GM21528 (cell line): ENCODE data around the gene ZNF804A.

ENCODE experiments used
- ATAC-seq: cut with Tn5 transposase; IDR thresholded peaks from one replicate; pipeline ENCODE4 v1.9.1; 2021; ENCODE audit warnings: mild to moderate bottlenecking, moderate library complexity; ENCODE audit not compliant: unreplicated experiment, low FRiP score

ZNF804A gene

DNA sequence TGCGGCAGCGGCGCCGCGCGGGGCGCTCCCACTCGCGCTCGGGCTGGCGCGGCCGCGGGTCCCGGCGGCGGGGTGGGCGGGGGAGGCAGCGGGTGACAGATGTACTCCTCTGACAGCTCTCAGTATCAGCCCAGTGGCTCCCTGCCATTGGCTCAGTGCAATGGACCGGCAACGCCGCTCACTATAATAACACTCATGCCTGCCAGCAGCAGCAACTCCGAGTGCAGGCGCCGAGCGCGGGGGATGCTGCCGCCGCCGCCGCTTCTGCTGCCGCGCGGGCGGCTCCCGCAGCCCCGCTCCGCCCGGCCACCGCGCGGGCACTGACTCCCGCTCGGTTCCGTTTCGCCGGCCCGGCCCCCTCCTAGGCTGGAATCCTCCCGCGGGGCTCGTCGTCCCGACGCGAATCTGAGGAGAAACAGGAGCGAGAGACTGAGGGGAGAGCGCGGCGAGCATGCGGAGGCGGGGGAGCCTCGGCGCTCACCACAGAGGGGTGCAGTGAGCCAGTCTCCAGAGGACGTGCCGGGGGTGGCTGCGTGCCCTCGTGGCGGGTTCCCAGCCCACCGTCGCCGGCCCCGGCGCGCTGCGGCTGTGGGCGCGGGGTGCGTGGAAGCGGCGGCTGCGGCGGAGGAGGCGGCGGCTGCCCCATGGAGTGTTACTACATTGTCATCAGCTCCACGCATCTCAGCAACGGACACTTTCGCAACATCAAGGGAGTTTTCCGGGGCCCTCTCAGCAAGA is at the start of gene ZNF804A:
Gene ZNF804A, plus strand, starts transcription at position 214 of the 738 bp plus-strand sequence. Its CDS starts 431 bp downstream, at position 645.
- ATAC-seq, result peak; percentile 88

DNA sequence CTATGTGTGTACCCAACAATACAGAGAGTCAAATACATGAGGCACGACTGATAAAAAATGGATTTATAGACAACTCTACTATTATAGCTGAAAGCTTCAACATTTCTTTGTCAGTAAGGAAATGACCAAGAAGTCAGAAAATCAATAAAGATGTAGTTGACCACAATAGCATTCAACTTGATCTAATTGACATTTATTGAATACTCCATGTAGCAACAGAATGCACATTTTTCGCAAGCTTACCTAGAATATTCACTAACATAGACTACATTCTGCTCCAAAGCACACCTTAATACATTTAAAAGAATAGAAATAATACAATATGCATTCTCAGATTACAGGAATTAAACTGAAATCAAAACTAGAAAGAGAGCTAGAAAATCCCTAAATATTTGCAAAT is 49.2 kb upstream of the ZNF804A start:
- no peak for ATAC-seq

DNA sequence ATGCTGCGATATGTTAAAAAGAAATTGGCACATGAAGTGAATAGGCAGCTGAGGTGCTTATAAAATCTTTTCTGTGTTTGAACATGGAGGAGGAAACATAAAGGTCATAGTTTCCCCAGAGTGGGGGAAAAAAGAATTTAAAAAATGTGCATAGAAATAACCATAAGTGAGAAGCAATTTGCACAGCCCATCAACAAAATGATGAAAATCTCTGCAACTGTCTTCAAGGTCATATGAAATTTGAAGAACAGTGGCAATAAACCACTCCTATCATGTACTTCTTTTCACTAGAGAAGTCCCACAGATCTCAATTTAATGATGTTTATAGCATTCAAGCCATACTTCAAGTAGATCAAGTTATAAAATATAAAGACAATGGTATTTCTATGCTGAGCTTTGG is 46.7 kb upstream of the ZNF804A start:
- ATAC-seq, result no peak

DNA sequence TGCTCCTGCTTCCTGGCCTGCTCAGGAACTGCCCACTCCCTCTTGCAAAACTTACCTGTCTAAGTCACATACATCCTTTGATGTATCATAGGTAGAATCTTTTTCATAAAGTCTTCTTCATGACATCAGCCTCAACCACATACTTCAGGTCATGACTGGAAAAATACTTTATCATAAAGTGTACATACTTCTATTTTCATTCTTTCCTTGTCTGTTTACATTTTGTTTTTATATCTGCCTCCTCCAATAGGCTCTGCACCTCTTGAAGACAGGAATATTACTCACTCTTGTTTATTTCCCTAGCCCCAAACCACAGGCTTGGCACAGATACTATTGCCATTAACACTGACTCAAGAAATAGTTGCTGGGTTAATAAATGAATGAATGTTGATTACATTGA is 43.6 kb upstream of the ZNF804A start:
- ATAC-seq, result no peak

DNA sequence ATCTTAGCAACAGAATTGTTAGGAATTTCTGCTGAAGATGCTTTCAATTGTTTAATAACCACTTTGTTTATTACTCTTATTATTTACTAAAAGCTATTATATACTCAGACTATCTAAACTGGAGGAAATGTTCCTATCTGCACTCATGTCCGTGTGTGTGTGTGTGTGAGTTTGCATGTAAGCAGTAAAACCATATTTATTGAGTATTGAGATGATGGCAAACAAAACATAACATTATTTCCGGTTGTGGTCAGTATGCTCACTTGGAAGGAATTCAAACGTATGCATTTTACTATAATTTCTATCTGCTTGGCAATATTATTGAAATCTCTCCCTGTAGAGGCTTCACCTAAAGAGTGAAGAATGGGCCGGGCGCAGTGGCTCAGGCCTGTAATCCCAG is 43.0 kb upstream of the ZNF804A start:
- ATAC-seq, result no peak

DNA sequence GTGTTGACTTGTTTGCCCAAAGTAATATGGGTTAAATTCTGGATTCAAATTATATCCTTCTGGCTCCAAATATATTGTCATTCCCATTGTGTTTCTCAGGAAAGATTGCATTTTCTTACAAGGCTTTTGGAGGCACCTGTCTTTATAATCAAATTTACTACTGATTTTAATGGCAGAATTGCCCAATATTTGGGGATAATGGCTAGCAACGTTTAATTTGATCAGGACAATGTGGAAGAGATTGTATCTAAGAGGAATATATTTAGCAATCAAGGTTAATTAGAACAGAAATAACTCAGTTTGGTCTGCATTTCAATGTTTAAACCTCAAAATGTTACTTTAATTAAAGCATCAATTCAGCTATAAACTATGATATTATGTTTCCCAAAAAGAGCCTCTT is 41.7 kb upstream of the ZNF804A start:
- ATAC-seq, result no peak

DNA sequence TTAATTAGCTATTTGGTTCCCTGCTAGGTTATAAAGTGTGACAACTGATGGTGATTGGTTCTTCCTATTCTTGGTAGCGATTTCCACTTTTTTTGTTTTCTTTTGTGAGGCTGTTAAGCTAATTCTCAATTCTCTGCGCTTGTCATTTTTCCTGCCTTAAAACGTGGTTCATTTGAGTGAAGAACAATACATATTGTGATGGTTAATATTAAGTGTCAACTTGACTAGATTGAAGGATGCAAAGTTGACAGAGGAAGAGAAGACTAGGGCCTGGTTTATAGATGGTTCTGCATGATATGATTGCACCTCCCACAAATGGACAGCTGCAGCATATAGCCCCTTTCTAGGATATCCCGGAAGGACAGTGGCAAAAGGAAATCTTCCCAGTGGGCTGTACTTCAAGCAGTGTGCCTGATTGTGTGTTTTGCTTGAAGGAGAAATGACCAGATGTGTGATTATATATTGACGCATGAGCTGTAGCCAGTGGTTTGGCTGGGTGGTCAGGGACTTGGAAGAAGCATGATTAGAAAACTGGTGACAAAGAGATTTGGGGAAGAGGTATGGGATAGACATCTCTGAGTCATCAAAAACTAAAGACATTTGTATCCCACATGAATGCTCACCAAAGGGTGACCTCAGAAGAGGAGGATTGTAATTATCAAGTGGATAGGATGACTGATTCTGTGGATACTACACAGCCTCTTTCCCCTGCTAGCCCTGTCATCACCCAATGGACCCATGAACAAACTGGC is 39.4 kb upstream of the ZNF804A start:
- no peak for ATAC-seq

DNA sequence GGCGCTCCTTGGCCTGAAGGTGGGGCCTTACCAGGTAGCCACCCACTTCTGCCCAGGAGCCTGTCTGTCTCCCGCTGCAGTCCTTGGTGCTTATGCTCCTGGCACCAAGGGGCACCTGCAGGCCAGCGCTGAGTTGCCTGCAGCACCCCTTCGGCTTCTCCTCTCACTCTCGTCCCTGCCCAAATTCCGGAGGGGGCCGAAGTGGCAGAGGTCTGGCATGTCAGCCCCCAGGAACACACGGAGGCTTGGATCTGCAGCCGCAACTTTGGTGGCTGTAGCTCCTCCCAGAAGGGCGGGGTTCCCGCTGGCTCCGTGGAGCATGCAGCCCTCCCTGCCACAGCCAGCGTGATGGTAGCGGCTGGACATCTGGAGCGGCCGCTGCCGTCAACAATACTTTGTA is 37.7 kb upstream of the ZNF804A start:
- no peak for ATAC-seq

DNA sequence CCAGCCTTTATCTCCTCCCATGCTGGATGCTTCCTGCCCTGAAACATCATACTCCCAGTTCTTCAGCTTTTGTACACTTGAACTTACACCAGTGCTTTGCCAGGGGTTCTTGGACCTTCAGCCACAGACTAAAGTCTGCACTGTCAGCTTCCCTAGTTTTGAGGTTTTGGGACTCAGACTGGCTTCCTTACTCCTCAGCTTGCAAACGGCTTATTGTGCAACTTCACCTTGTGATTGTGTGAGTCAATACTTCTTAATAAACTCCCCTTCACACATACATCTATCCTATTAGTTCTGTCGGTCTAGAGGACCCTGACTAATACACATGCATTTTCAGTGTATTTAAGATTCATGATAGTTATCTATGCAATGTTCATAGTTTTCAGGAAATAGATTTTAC is 35.8 kb upstream of the ZNF804A start:
- no peak for ATAC-seq

DNA sequence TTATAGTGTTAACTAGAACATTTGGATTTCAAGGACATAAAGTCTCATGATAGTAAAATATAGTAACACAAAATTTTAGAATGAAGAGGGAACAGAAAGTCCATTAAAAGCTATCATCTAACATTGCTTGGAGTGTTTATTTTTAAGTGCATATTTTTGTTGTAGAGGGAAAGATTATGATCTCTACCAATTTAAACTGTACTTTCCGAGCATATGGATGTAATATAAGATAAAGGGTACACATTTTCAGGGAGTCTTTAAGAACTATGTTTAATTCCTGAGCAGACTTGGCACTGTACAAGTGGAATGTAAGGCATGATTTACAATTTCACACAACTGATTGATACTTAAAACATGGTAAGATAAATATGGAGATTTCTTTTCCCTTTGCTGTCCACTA is 34.2 kb upstream of the ZNF804A start:
- no peak for ATAC-seq

DNA sequence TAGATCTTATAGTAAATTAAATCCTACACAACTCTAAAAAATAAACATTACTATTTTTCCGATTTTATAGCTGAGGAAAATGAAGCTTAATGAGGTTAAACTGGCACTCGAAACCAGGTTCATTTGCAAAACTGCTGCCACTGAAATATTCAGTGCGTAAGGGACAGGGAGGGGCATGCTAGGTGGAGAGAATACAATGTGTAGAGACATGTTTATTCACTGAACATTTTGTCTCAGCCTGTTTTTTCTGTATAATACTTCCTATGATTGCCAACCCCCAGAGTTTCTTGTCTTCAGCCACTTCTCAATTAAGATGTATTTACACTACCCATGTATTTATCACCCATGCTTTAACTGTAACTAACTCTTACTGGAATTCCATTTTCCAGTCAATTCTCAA is 31.6 kb upstream of the ZNF804A start:
- no peak for ATAC-seq

DNA sequence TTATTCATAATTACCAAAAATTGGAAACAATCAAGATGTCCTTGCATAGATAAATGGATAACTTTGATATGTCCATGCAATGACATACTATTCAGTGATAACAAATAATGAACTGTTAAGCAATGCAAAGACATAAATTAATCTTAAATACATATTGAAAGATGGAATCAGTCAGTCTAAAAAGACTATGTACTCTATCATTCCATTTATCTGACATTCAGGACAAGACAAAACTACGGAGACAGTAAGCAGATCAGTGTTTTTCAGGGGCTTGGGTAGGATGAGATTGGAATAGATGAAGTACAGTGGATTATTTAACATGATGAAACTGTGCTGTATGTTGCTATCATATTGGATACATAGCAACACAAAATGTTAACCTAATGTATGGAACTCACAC is 21.3 kb upstream of the ZNF804A start:
- no peak for ATAC-seq

DNA sequence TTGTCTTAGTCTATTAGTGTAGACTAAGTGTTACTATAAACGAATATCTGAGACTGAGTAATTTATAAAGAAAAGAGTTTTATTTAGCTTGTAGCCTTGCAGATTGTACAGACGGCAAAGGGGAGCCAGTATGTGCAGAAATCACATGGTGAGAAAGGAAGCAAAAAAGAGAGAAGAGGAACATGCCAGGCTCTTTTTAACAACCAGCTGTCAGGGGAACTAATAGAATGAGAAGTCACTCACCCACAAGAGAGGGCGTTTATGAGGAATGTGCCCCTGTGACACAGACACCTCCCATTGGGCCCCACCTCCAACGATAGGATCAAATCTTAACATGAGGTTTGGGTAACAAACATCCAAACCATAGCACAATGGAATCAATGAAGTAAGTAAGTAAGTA is 20.6 kb upstream of the ZNF804A start:
- no peak for ATAC-seq

DNA sequence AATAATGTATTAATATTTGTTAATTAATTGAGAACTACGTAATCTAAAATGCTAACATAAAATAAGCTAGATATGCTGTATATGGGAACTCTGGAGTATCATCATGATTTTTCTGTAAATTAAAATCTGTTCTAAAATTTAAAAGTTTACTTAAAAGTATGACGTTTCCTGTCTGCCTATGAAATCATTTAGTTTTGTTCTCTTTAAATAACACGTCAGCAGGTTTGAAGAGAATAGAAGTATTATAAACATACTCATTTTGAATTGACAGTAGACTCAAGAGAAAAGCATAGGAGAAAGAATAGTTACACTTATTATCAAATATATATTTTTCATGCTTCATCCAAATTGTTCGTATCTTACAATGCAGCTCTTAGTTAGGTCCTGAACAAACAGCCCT is 19.1 kb upstream of the ZNF804A start:
- ATAC-seq, result no peak

DNA sequence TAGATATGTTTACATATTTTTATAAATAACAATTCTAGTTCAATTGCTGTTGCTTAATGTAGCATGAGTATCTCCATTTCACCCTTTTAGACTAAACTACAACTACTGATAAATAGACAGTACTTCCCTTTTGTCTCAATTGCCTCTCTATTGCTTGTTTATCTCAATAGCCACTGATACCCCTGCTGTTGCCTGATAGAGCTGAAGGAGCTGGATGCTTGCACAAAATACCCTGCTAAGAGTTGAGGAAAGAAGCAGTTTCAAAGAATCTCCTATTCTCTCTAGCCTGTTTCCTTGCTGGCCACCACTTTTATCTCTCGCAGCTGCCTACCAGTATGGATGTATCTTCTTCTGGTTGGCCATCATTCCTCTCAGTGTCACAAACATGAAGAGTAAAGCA is 16.9 kb upstream of the ZNF804A start:
- ATAC-seq, result no peak

DNA sequence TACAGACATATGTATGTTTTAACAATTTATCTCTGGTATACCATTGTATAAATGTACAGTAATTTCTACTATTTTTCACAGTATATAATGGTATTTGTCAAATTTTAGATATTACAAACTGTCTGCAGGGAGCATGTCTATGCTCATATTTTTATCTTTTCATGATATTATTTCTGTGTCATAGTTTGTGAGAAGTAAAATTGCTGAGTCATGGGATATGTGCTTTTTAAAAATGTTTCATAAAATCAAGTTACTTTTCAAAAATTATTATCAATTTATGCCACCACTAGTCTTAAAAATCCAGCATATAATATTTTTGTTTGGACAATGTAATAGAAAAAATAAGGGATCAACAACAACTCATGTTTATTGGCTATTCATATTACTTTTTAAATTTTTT is 9.1 kb upstream of the ZNF804A start:
- ATAC-seq, result no peak

DNA sequence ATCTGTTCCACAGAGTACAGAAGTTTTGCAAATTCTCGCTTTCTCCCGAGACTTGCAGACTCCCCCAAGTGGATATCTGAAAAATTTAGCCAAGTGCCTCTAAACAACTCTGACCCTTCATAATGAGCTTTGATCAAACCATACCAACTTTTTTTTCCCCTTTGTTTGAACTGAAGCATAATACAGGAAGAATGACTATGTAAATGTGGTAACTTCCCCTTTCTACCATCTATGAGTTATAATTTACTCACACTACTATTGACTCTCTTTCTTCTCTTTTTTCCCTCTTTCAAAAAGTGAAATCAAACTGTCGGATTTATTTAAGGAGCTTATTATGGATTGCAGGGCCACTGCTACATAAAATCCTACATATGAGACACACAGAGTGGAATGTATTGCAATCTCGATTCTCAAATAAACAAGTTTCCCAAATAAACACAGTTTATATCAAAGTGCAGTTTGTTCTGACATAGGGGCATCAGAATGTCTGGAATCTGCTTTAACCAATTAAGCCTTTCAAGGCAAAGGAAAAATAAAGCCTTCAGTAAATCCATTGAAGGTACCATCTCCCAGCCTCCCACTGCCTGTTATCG is 1.4 kb upstream of the ZNF804A start:
- no peak for ATAC-seq

DNA sequence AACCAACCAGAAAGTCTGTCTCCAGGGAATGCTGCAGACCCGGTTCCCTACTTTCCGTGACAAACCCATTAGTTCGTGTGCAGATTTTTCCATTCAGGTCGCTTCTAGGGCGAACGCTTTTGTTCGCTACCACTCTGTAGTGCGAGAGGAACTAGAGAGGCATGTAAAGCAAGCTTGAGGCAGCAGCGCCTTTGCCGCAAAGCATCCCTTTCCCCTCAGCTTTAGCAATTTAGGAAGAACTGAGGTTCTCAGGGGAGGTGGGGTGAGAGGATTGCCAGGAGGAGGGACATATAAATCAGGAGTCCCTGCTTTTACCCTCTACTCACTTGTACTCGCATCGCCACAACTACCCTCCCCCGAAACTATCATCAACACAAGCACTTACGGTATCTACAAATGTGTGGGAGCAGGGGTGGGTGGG is 748 bp upstream of the ZNF804A start:
- peak; percentile 19 for ATAC-seq

DNA sequence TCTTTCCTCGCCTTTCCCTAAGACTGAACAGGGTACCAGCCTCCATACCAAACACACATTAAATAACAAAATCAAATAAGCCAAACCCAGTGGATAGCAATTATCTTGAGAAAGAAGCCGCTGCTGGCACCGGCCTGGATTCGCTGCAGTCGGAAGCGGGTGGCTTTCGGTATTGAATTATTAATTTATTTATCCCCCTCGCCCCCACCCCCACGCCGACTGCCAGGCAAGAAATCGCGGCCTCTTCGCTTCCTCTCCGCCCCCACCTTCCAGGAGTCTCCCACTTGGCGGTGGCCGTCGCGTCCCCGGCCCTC is 370 bp upstream of the ZNF804A start:
- no peak for ATAC-seq

DNA sequence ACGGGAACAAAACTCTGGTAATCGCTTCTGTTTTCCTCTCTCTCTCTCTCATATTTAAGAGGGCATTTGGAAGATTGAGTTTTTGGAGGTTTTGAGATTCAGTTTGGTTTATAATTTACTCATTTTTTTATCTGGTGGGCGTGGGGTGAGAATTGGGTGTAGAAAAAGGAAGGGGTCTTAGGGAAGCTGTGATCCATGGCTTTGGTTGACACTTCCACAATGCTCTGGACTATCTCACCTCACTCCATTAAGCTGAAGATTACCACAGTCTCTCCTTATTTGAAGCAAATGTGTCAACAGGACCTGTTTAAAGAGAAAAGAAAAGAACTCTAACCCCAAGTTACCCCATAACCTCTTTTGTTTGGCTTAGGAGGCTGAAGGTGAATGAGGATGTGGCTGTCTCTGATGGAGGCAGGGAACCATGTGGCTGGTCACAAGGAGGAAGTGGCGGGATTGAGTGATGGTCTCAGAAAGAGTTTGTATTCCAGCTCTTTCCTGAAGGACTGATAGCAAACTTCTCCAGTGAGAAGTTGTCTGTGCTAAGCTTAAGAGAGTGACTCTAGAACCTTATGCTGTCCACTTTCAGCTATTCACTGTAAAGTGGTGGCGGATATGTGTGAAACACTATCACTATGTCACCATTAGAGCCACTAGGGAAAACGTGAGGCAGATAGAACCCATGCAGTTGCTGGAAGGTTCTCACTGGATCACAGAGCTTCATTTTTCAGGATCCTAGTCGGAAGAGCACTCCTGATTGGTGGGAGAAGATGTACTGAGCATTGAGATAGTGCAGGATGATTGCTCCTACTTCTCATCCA is 934 bp downstream of the ZNF804A start:
- ATAC-seq, result no peak

DNA sequence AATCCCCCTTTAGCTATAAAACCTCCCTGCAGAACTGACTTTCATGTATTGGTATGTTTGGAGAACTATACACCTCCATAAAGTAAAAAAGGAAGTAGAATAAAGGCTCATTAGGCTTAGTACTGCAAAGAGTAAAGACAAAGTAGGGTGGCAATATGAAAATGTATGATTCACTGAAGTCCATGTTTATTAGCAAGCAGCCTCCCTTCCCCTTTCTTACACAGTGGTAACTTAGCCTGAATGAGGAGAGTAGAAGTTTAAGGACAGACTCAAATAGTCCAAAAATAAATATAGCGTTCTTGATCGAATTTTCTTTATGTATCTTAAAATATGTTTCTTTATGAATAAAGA is 1.5 kb downstream of the ZNF804A start:
- no peak for ATAC-seq
